ENCODE results near the gene SLC38A11.
"Not testable (repeated sequence)": the region's sequence is repeated elsewhere in the genome, so short reads cannot be mapped to it uniquely, and the experiment has no call there.

Gene SLC38A11

GRCh38 chr2:164954954-164955701 is at the start of gene SLC38A11:
Gene SLC38A11 (minus strand): TSS chr2:164955525. CDS start chr2:164955247, 278 bp downstream.
- DNase-seq: no peak

GRCh38 chr2:165003443-165004130 is 48.3 kb upstream of the SLC38A11 start:
- DNase-seq: no peak

DNA sequence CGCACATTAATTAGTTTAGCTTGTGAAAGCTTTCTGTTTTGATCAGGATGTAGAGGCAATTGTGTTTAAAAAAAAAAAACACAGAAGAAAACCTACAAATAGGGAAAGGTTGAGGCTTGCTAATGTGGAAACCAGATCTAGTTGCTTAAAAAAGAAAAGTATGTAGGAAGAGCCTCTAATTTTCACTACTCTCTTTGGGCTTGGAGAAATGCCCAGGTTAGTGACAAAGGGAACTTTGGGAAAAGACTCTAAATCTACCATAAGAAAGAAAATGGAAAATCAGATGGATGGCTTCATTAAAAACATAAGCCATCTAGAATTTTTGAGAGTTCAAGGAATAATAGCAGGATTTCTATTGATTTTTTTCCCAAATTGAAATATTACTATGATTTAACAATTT is 47.3 kb upstream of the SLC38A11 start:
- no peak for DNase-seq

DNA sequence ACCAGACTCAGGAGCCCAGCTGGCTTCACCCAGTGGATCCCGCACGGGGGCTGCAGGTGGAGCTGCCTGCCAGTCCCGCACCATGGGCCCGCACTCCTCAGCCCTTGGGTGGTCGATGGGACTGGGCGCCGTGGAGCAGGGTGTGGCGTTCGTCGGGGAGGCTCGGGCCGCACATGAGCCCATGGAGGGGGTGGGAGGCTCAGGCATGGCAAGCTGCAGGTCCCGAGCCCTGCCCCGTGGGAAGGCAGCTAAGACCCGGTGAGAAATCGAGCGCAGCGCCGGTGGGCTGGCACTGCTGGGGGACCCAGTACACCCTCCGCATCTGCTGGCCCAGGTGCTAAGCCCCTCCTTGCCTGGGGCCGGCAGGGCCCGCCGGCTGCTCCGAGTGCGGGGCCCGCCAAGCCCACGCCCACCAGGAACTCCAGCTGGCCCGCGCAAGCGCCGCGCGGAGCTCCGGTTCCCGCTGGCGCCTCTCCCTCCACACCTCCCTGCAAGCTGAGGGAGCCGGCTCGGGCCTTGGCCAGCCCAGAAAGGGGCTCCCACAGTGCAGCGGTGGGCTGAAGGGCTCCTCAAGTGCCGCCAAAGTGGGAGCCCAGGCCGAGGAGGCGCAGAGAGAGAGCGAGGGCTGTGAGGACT is 39.5 kb upstream of the SLC38A11 start:
- DNase-seq: not testable (repeated sequence)

DNA sequence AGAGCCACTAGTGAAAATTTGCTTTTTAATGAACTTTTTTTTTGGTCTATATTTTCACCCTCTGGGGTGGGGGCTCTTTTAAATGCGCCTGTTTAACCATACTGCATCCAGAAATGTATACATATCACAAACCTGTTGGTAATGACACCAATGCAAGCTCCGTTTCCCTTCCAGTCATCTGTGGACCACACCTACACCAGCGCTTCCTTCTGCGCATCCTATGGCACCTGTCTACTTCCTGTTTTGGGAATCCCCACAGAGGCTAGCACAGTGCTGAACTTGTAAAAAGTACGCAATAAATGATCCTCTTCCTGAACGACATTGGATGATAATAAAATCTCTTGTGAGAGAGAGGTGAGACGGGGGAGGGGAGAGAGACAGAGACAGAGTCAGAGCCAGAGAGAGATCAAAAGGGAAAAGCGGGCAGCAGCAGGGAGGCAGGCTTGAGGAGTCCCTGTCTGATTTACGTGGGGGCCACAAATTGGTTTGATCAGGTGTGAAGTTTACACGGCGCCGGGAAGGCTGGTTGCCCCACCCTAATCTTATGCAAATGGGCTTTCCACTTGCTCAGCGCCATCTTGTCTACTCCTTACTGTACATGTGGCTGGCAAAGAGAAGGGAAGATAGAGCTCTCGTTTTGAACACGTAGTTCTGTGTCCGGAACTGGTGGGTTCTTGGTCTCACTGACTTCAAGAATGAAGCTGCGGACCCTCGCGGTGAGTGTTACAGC is 38.1 kb upstream of the SLC38A11 start:
- no peak for DNase-seq

DNA sequence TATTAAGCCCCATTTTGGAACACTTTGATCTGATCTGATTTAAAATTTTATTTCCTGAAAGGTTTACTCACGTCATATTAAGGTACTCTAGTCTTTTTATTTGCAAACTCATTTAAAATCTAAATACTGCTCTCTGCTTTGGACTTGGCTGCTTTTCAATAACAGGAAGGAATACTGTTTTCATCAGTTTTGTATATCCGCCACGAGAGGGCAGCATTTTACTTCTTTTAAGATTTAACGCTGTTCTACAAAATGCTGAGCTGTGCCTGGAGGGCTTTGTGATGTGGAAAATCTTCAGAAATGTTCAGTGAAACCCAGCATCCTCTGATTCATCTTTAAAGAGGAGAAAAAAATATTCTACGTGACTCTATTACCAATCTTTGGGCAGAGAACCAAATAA is 37.5 kb upstream of the SLC38A11 start:
- DNase-seq: peak; percentile 81

- DNase-seq: not testable (repeated sequence)
Measured at GRCh38 chr2:164992093-164992454, 36.7 kb upstream of the SLC38A11 start.

DNA sequence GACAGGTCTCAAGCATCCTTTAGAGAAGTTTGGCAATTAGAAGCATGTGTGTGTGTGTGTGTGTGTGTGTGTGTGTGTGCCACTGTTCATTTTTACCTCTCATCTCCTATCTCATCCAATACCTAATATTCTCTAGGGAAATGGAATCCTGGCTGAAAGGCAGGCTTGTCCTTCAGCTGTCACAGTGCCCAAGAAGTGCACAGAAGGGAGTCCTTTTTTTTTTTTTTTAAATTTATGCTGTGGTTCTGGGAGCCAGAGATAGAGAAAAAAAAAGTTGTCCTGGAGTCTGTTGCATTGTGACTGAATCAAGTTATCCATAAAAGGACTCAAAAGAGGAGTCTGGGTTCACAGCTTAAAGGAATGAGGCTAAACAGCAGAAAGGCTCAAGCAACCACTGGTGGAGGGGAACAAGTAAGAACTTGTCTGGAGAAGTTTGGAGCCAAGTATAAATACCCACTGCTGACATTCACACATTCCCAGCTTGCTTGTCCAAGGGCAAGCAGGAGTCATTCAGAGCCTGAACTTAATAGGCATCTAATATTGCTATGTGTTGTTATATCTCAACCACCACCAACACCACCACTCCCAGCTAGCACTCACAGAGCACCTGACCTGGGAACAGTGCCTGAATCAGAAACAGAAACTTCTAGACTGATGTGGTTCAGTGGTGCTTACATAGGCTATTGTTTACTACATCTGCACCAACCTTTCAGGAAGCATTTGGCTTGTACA is 36.2 kb upstream of the SLC38A11 start:
- DNase-seq: not testable (repeated sequence)

DNA sequence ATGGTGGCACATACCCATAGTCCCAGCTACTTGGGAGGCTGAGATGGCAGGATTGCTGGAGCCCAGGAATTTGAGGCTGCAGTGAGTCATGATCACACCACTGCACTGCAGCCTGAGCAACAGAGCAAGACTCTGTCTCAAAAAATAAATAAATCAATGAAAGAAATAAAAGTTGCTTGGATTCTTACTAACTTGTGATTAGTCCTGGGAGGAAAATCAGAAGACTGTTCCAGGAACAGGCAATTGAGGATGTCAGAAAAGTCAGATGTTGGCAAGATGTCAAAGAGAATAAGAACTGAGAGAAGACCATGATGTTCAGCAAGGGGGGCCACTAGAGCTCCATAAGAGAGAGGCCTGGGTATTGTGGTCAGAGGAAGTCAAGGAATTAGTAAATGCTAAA is 35.6 kb upstream of the SLC38A11 start:
- DNase-seq: not testable (repeated sequence)

GRCh38 chr2:164988805-164989204 is 33.5 kb upstream of the SLC38A11 start:
- DNase-seq: not testable (repeated sequence)

- not testable (repeated sequence) for DNase-seq
Measured at GRCh38 chr2:164986027-164986426, 30.7 kb upstream of the SLC38A11 start.

- DNase-seq: no peak
Measured at GRCh38 chr2:164984428-164984827, 29.1 kb upstream of the SLC38A11 start.

DNA sequence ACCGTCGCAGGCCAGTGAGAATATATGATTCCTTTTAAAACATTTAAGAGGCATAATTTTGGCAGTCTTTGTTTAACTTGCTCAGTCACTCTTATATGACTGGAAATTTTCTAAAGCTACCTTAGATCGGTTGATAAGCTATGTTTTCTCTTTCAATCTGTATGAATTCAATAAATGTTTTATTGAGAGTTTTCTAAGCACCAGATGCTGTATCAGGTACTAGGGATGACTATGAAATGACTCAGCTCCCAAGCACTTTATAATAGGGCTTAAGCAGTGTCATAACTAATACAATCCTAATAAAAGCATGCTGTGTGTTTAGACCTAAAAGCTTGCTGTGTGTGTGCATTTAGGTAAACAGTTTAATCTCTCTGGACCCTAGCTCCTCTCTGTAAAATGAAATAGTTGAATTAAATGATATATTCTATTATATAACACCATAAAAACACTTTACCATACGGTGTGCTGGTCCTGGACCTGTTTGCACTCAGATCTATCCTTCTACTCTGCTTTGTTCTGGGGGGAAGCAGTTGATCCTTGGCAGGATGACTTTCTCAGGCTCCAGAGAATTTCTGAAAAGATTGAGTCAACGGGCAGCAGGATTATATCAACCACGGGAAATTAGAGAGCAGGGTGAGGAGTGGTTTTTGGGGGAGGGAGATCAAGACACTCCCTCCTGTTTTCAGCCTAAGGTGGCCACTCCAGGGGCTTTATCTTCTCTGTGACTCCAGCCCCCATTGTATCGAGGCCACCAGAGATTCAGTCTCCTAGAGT is 26.1 kb upstream of the SLC38A11 start:
- no peak for DNase-seq

DNA sequence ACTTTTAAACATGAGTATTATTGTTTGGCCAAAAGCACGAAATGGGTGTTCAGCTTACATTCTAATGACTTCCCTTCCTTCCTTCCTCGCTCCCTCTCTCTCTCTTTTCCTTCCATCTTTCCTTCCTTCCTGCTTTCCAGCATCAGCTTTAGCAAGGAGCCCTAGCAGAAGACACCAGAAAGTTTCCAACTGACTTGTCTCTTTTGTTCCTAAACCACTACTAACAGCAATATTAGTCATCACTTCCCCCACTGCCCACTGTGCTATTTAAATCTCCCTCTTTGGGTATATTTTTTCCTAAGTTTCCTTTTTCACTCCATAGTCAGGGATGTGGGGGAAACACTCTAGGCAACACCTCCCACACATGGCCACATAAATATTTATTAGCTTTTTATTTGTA is 25.4 kb upstream of the SLC38A11 start:
- DNase-seq: not testable (repeated sequence)

DNA sequence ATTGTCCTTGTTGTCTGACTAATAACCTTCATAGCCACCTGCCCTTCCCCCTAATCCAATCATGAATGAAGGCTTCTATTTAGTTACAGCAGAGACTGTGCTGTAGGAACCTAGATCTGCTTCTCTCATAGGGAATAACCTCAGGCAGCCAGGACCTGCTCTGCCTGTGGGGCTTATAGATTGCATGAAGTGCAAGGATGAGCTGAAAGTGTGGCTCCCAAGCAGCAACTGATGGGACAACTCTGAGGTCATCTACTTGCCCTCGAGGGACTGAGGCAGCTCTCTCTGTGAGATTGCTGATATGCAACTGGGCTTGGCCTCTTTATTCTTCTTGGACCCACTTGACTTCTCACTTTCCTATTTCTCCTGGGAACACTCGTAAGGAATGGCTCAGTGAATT is 23.8 kb upstream of the SLC38A11 start:
- no peak for DNase-seq

GRCh38 chr2:164976875-164977470 is 21.6 kb upstream of the SLC38A11 start:
- not testable (repeated sequence) for DNase-seq

GRCh38 chr2:164976301-164976700 is 21.0 kb upstream of the SLC38A11 start:
- DNase-seq: no peak

DNA sequence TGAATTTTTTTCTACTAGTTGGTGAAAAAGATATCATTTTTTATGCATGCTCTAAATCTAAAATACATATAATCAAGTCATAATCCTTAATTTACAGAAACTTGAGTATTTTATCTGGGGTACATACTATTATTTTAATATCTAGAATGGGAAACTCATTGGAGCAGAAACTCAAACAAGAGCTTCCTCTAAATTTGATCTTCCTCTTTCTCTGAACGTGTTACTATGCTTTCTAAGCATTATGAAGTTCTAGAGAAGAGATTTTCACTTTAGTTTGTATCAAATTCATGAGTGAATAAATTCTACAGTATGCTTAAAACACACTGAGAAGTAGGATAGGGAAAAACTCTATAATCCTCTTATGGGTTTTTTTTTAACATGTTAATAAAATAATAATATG is 20.6 kb upstream of the SLC38A11 start:
- no peak for DNase-seq

DNA sequence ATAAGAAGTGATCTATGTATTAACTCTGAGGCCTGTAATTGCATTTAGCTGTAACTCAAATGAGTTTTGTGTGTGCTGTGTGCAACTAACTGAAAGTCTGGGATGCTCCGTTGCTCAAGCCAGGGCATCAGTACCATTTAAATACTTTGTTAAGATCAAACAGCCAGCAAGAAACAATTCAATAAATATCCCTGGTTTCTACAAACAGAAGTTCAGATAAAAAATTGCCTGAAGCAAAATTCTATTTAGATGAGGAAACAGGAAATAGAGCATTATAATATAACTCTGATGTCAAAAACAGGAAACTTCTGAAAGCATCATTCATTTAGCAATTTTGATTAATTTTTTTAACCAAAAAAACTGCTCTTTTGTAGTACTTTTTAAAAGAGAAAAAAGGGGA is 18.9 kb upstream of the SLC38A11 start:
- no peak for DNase-seq

DNA sequence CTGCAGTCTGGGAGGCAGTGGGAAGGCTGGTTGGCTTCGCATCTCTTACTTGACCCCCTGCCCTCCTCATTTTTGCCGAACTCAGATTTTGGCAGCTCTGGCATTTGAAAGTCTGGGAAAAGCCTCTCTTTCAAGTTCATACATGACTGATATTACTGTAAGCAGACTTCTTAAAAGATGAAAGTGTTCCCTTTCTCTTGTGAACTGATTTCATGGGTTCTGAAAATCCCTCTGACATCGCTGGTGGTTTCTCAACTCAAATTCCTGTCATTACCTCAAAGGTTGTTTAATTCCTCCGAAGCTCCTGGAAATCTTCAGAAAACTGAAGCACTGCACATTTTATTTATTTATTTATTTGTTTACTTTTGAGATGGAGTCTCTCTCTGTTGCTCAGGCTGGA is 16.9 kb upstream of the SLC38A11 start:
- no peak for DNase-seq
